GM10266 (cell line): ENCODE results near the gene CSNK1G2.

Experiments used
- DNase-seq: peaks from one replicate; pipeline ENCODE4 v3.0.0; 2012; ENCODE audit errors: extremely low spot score
- CTCF ChIP-seq: IDR thresholded peaks from 2 replicates; pipeline ENCODE4 v1.5.1; 2012; ENCODE audit warnings: mild to moderate bottlenecking, low read depth; ENCODE audit not compliant: control insufficient read depth, insufficient read depth; ENCODE audit errors: missing control alignments

The CSNK1G2 gene

GRCh38 chr19:1911995-1912394 lies 29.0 kb upstream of the CSNK1G2 start:
- no peak for DNase-seq
- TF ChIP-seq CTCF: no peak

GRCh38 chr19:1912760-1913505 lies 28.0 kb upstream of the CSNK1G2 start:
- no peak for TF ChIP-seq CTCF
- DNase-seq: no peak

GRCh38 chr19:1913781-1914577 lies 27.0 kb upstream of the CSNK1G2 start:
- TF ChIP-seq CTCF: no peak
- DNase-seq: no peak

- no peak for DNase-seq
- TF ChIP-seq CTCF: no peak
Measured at GRCh38 chr19:1914826-1915341, 26.1 kb upstream of the CSNK1G2 start.

- no peak for DNase-seq
- no peak for TF ChIP-seq CTCF
Measured at GRCh38 chr19:1917146-1917545, 23.8 kb upstream of the CSNK1G2 start.

GRCh38 chr19:1917926-1918325 lies 23.0 kb upstream of the CSNK1G2 start:
- DNase-seq: no peak
- no peak for TF ChIP-seq CTCF

- DNase-seq: no peak
- no peak for TF ChIP-seq CTCF
Measured at GRCh38 chr19:1918975-1919374, 22.0 kb upstream of the CSNK1G2 start.
